Mesodermal cell (in vitro differentiated cells): Measurements from ENCODE around the gene CEP78.
A peak's percentile ranks its signal among the peaks of the same experiment; 100 is the strongest.

ENCODE experiments used
- H3K27ac ChIP-seq: 2 replicates; pipeline ENCODE4 v1.7.0; 2013; ENCODE audit warnings: mild to moderate bottlenecking, low read depth, low read length, moderate library complexity; ENCODE audit not compliant: severe bottlenecking
- H3K36me3 ChIP-seq: 2 replicates; pipeline ENCODE4 v1.7.1; 2013; ENCODE audit warnings: mild to moderate bottlenecking, low read length, moderate library complexity; ENCODE audit not compliant: control insufficient read depth, insufficient read depth
- H3K4me1 ChIP-seq: one replicate; pipeline ENCODE4 v1.7.1; 2013; ENCODE audit warnings: mild to moderate bottlenecking, low read length; ENCODE audit not compliant: insufficient read depth, control insufficient read depth, poor library complexity, severe bottlenecking
- H3K4me3 ChIP-seq: 2 replicates; pipeline ENCODE4 v1.7.0; 2013; ENCODE audit warnings: low read length, control low read depth, mild to moderate bottlenecking; ENCODE audit not compliant: insufficient read depth, poor library complexity, severe bottlenecking; ENCODE audit errors: extremely low read depth
- H3K9me3 ChIP-seq: 2 replicates; pipeline ENCODE4 v1.7.1; 2013; ENCODE audit warnings: mild to moderate bottlenecking, low read length, moderate library complexity; ENCODE audit not compliant: control insufficient read depth
- WGBS, 2 experiments: methylation state at CpG; one replicate each; pipeline ENCODE4 v1.1.5; 2013; ENCODE audit warnings: missing lambda C conversion rate in 2 of 2; ENCODE audit not compliant: insufficient coverage in 2 of 2; 5-methylcytosine and 5-hydroxymethylcytosine counted together

Gene CEP78

GRCh38 chr9:78324068-78324650 lies 88.3 kb downstream of the CEP78 start:
- Histone ChIP-seq H3K4me3 (no peak overlapping the region), H3K4me1 (peaks cover 9% of the 10 kb centered on the region), H3K27ac (peak overlapping the region; percentile 24), H3K36me3 (peaks cover 95% of the 10 kb centered on the region), H3K9me3 (no peaks in the 10 kb centered on the region)
- 82 to 94% methylated on average over 6 to 9 of the region's 10 CpGs for WGBS, 2 experiments

GRCh38 chr9:78324682-78325081 lies 88.8 kb downstream of the CEP78 start:
- peak overlapping the region; percentile 74 for H3K27ac ChIP-seq
- peaks cover 95% of the 10 kb centered on the region for H3K36me3 ChIP-seq
- no peaks in the 10 kb centered on the region for H3K9me3 ChIP-seq
- no peak overlapping the region for H3K4me3 ChIP-seq
- WGBS, 2 experiments: 89 to 95% methylated on average over 7 of the region's 8 CpGs
- H3K4me1 ChIP-seq: peaks cover 9% of the 10 kb centered on the region

- Histone ChIP-seq H3K4me1 (peaks cover 9% of the 10 kb centered on the region), H3K9me3 (no peaks in the 10 kb centered on the region), H3K27ac (peak overlapping the region; percentile 74), H3K4me3 (no peak overlapping the region), H3K36me3 (peaks cover 94% of the 10 kb centered on the region)
- 73 to 87% methylated on average over 5 of the region's 6 CpGs for WGBS, 2 experiments
These were observed 89.5 kb downstream of the CEP78 start for GRCh38 chr9:78325343-78325742.

- Histone ChIP-seq H3K36me3 (peaks cover 94% of the 10 kb centered on the region), H3K9me3 (no peaks in the 10 kb centered on the region), H3K27ac (peak overlapping the region; percentile 74), H3K4me1 (peaks cover 9% of the 10 kb centered on the region), H3K4me3 (no peak overlapping the region)
- WGBS, 2 experiments: 93 to 94% methylated on average over 3 to 4 of the region's 5 CpGs
These were observed 90.0 kb downstream of the CEP78 start for GRCh38 chr9:78325846-78326360.

GRCh38 chr9:78326564-78326963 lies 90.7 kb downstream of the CEP78 start:
- Histone ChIP-seq H3K4me1 (peaks cover 9% of the 10 kb centered on the region), H3K4me3 (no peak overlapping the region), H3K27ac (no peak overlapping the region), H3K9me3 (no peaks in the 10 kb centered on the region), H3K36me3 (peaks cover 95% of the 10 kb centered on the region)
- no CpG with 5 or more reads among the region's 2 CpGs for WGBS, 2 experiments
